Activated T-cell treated with anti-CD3 and anti-CD28 coated beads, Interleukin-2, amount 50 U/mL, for 24 hours (primary cell): Measurements from ENCODE around the gene ABHD2.
"Not testable (repeated sequence)": the region's sequence is repeated elsewhere in the genome, so short reads cannot be mapped to it uniquely, and the experiment has no call there.

Source experiments
- DNase-seq: peaks from one replicate; pipeline ENCODE4 v3.0.0-alpha.2; 2020
- H3K27ac Mint-ChIP-seq: 2 replicates; pipeline ENCODE4 v1.8.0; 2020; ENCODE audit warnings: mild to moderate bottlenecking, mixed read lengths
- H3K27me3 Mint-ChIP-seq: 2 replicates; pipeline ENCODE4 v1.8.0; 2020; ENCODE audit warnings: mixed read lengths
- H3K36me3 Mint-ChIP-seq: 2 replicates; pipeline ENCODE4 v1.8.0; 2020; ENCODE audit warnings: low read depth, mixed read lengths
- H3K4me1 Mint-ChIP-seq: 2 replicates; pipeline ENCODE4 v1.8.0; 2020; ENCODE audit warnings: low read depth, mixed read lengths
- H3K4me3 Mint-ChIP-seq: 2 replicates; pipeline ENCODE4 v1.8.0; 2020; ENCODE audit warnings: mild to moderate bottlenecking, moderate library complexity, mixed read lengths
- H3K9me3 Mint-ChIP-seq: 2 replicates; pipeline ENCODE4 v1.8.0; 2020; ENCODE audit warnings: mixed read lengths

Gene ABHD2

GRCh38 chr15:89068325-89068784 lies 19.9 kb upstream of the ABHD2 start:
- H3K27ac Mint-ChIP-seq, result peak overlapping the region; percentile 86
- no peaks in the 10 kb centered on the region for H3K27me3 Mint-ChIP-seq
- peaks cover 22% of the 10 kb centered on the region for H3K4me1 Mint-ChIP-seq
- peaks cover 17% of the 10 kb centered on the region for H3K9me3 Mint-ChIP-seq
- H3K36me3 Mint-ChIP-seq, result peaks cover 5% of the 10 kb centered on the region
- H3K4me3 Mint-ChIP-seq, result peak overlapping the region; percentile 50
- peak; percentile 58 for DNase-seq

- peaks cover 29% of the 10 kb centered on the region for H3K4me1 Mint-ChIP-seq
- no peak for DNase-seq
- H3K36me3 Mint-ChIP-seq, result peaks cover 5% of the 10 kb centered on the region
- no peak overlapping the region for H3K4me3 Mint-ChIP-seq
- no peaks in the 10 kb centered on the region for H3K27me3 Mint-ChIP-seq
- peaks cover 17% of the 10 kb centered on the region for H3K9me3 Mint-ChIP-seq
- H3K27ac Mint-ChIP-seq, result no peak overlapping the region
Measured at GRCh38 chr15:89070197-89071124, 17.8 kb upstream of the ABHD2 start.

- no peaks in the 10 kb centered on the region for H3K27me3 Mint-ChIP-seq
- peaks cover 11% of the 10 kb centered on the region for H3K9me3 Mint-ChIP-seq
- no peak overlapping the region for H3K4me3 Mint-ChIP-seq
- no peak for DNase-seq
- no peak overlapping the region for H3K27ac Mint-ChIP-seq
- peaks cover 5% of the 10 kb centered on the region for H3K36me3 Mint-ChIP-seq
- H3K4me1 Mint-ChIP-seq, result peaks cover 36% of the 10 kb centered on the region
Measured at GRCh38 chr15:89071471-89071870, 16.8 kb upstream of the ABHD2 start.

GRCh38 chr15:89072277-89072869 lies 15.9 kb upstream of the ABHD2 start:
- no peak for DNase-seq
- H3K4me1 Mint-ChIP-seq, result peaks cover 33% of the 10 kb centered on the region
- no peak overlapping the region for H3K27ac Mint-ChIP-seq
- no peak overlapping the region for H3K4me3 Mint-ChIP-seq
- peaks cover 4% of the 10 kb centered on the region for H3K9me3 Mint-ChIP-seq
- no peaks in the 10 kb centered on the region for H3K36me3 Mint-ChIP-seq
- H3K27me3 Mint-ChIP-seq, result no peaks in the 10 kb centered on the region

GRCh38 chr15:89074402-89075012 lies 13.7 kb upstream of the ABHD2 start:
- DNase-seq, result no peak
- Mint-ChIP-seq H3K9me3 (no peaks in the 10 kb centered on the region), H3K27me3 (no peaks in the 10 kb centered on the region), H3K4me1 (peaks cover 29% of the 10 kb centered on the region), H3K27ac (no peak overlapping the region), H3K36me3 (no peaks in the 10 kb centered on the region), H3K4me3 (no peak overlapping the region)

- Mint-ChIP-seq H3K27me3 (no peaks in the 10 kb centered on the region), H3K36me3 (no peaks in the 10 kb centered on the region), H3K4me1 (peaks cover 29% of the 10 kb centered on the region), H3K9me3 (no peaks in the 10 kb centered on the region), H3K27ac (no peak overlapping the region), H3K4me3 (no peak overlapping the region)
- DNase-seq, result no peak
Measured at GRCh38 chr15:89075101-89075640, 13.1 kb upstream of the ABHD2 start.

- Mint-ChIP-seq H3K27ac (no peak overlapping the region), H3K9me3 (no peaks in the 10 kb centered on the region), H3K27me3 (no peaks in the 10 kb centered on the region), H3K4me3 (no peak overlapping the region), H3K4me1 (peaks cover 29% of the 10 kb centered on the region), H3K36me3 (no peaks in the 10 kb centered on the region)
- no peak for DNase-seq
Measured at GRCh38 chr15:89075846-89076245, 12.4 kb upstream of the ABHD2 start.

GRCh38 chr15:89077750-89078149 lies 10.5 kb upstream of the ABHD2 start:
- peaks cover 29% of the 10 kb centered on the region for H3K4me1 Mint-ChIP-seq
- H3K27me3 Mint-ChIP-seq, result no peaks in the 10 kb centered on the region
- peak overlapping the region; percentile 54 for H3K27ac Mint-ChIP-seq
- H3K36me3 Mint-ChIP-seq, result no peaks in the 10 kb centered on the region
- H3K9me3 Mint-ChIP-seq, result no peaks in the 10 kb centered on the region
- no peak overlapping the region for H3K4me3 Mint-ChIP-seq
- DNase-seq, result no peak

GRCh38 chr15:89078851-89079810 lies 9.1 kb upstream of the ABHD2 start:
- DNase-seq, result no peak
- Mint-ChIP-seq H3K27ac (no peak overlapping the region), H3K36me3 (no peaks in the 10 kb centered on the region), H3K4me1 (peaks cover 29% of the 10 kb centered on the region), H3K27me3 (no peaks in the 10 kb centered on the region), H3K4me3 (no peak overlapping the region), H3K9me3 (no peaks in the 10 kb centered on the region)

- no peaks in the 10 kb centered on the region for H3K27me3 Mint-ChIP-seq
Measured at GRCh38 chr15:89081878-89082277, 6.4 kb upstream of the ABHD2 start.

GRCh38 chr15:89083246-89083645 lies 5.0 kb upstream of the ABHD2 start:
- peaks cover 3% of the 10 kb centered on the region for H3K4me1 Mint-ChIP-seq
- H3K27me3 Mint-ChIP-seq, result no peaks in the 10 kb centered on the region
- H3K27ac Mint-ChIP-seq, result no peak overlapping the region
- no peaks in the 10 kb centered on the region for H3K9me3 Mint-ChIP-seq
- no peak for DNase-seq
- H3K36me3 Mint-ChIP-seq, result no peaks in the 10 kb centered on the region
- H3K4me3 Mint-ChIP-seq, result no peak overlapping the region

More at GRCh38 chr15:89081878-89082277, 6.4 kb upstream of the ABHD2 start:
- no peaks in the 10 kb centered on the region for H3K9me3 Mint-ChIP-seq
- no peak overlapping the region for H3K4me3 Mint-ChIP-seq
- no peaks in the 10 kb centered on the region for H3K36me3 Mint-ChIP-seq
- peaks cover 15% of the 10 kb centered on the region for H3K4me1 Mint-ChIP-seq
- DNase-seq, result no peak
- H3K27ac Mint-ChIP-seq, result no peak overlapping the region

GRCh38 chr15:89085289-89085926 lies 2.8 kb upstream of the ABHD2 start:
- no peak overlapping the region for H3K27ac Mint-ChIP-seq
- DNase-seq, result no peak
- no peak overlapping the region for H3K4me3 Mint-ChIP-seq
- peaks cover 7% of the 10 kb centered on the region for H3K36me3 Mint-ChIP-seq
- H3K9me3 Mint-ChIP-seq, result no peaks in the 10 kb centered on the region
- H3K27me3 Mint-ChIP-seq, result no peaks in the 10 kb centered on the region
- peaks cover 14% of the 10 kb centered on the region for H3K4me1 Mint-ChIP-seq

- not testable (repeated sequence) for DNase-seq, H3K27ac Mint-ChIP-seq, H3K27me3 Mint-ChIP-seq, H3K36me3 Mint-ChIP-seq, H3K9me3 Mint-ChIP-seq, H3K4me3 Mint-ChIP-seq
- peaks cover 20% of the 10 kb centered on the region for H3K4me1 Mint-ChIP-seq
Measured at GRCh38 chr15:89085933-89086332, 2.3 kb upstream of the ABHD2 start.
